ENCODE data around the gene ZCCHC17. TPM values are rescaled to one million over a fixed set of nuclear protein-coding genes. Genes with fewer than 3 reads are reported as not detected.
A peak's percentile ranks its signal among the peaks of the same experiment; 100 is the strongest.

Gene ZCCHC17
- total and polyA plus RNA-seq, 2 donors (not counting 3 experiments of a cell fraction or from before 2014, with no cell fraction given) = 32.0 to 41.4 TPM

DNA sequence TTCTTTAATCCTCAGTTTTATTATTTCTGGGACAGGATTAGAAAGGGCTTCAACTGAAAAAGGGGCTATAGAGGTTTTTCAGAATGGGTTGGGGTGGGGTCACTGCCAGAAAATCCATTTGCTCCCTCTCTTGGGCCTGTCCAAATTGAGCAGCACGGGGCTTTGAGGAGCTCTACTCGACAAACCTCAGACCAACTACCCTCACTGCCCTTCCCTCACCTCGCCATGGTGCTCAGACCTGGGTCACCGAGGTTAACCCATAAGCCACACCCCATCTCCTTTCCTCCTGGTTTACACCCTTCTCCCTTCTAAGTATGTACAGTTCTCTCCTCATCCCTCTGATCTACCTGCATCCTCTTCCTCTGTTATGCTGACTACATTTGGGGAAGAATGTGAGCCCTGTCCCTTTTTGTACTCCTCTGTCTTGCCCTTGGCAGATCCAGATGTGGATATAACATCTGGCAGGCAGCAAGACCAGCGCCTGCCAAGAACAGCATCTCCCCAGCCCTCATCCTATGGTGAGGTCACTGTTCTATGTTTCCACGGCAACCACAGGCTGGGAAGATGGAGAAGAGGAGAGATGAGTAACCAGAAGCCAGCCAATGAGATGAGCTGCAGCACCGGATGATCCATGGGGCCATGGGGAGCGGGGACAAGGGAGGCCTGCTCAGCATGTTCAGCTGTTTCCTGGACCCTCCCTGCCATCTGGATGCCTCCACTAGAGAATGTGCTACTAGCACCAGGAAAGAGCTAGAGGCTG lies 79.7 kb downstream of the ZCCHC17 start:
- Histone ChIP-seq H3K4me2 (ENCODE audit: insufficient read depth, low read length) (no peak overlapping the region), H3K27ac (ENCODE audit: insufficient read depth, low read depth, low read length) (no peak overlapping the region), H3K79me2 (ENCODE audit: control insufficient read depth, insufficient read depth, low read length) (no peaks in the 10 kb centered on the region), H4K20me1 (replicated peaks; ENCODE audit: control insufficient read depth, extremely low read depth, insufficient read depth, low read length) (no peaks in the 10 kb centered on the region), H3K4me1 (ENCODE audit: control insufficient read depth, extremely low read depth, insufficient read depth, low read length) (peaks cover 6% of the 10 kb centered on the region), H3K4me3 (replicated peaks in 1 of 3; ENCODE audit: insufficient read depth in 1 of 3, low read depth in 1 of 3, low read length in 3 of 3) (no peak overlapping the region), H3K9me3 (replicated peaks; ENCODE audit: control insufficient read depth, insufficient read depth, low read length) (no peaks in the 10 kb centered on the region), H3K9me1 (replicated peaks; ENCODE audit: control insufficient read depth, extremely low read depth, insufficient read depth, low read length) (no peaks in the 10 kb centered on the region), H3K36me3 (ENCODE audit: control insufficient read depth in 2 of 2, extremely low read depth in 1 of 2, insufficient read depth in 2 of 2, low read length in 2 of 2) (no peaks in the 10 kb centered on the region), H2AFZ (ENCODE audit: low read depth, low read length) (no peak overlapping the region), H3K27me3 (ENCODE audit: control insufficient read depth in 2 of 2, insufficient read depth in 2 of 2, low read length in 2 of 2) (no peaks in the 10 kb centered on the region), H3K9ac (replicated peaks; ENCODE audit: extremely low read depth, insufficient read depth, low read length) (no peak overlapping the region)
- FAIRE-seq (peak; percentile 94), DNase-seq (ENCODE audit: low read depth, low spot score) (peak; percentile 51)
- dilution Hi-C loops (cut with MboI; ENCODE audit: extremely low pct_ligation_motif_present, low sequenced_read_pairs) = no loop called here
- intact Hi-C loops (cut with micrococcal nuclease) = no loop called here
- ChIA-PET CTCF (interaction anchor here (0.5 to 1.4 kb wide), 2 partner anchors 18 to 541 kb away, joined by 3 to 7 read pairs; no protein-coding TSS in a partner anchor), POLR2A (no interaction called here)
- BruUV-seq (replicated peaks) = no TSS peak
- TF ChIP-seq POLR2A (IDR thresholded peaks at IDR 0.05; ENCODE audit: low read depth, low read length) = no peak
- no peak for TF ChIP-seq EZH2 (IDR thresholded peaks at IDR 0.05; ENCODE audit: borderline replicate concordance, low read depth, low read length, severe bottlenecking)
- TF ChIP-seq, protein P1, sequence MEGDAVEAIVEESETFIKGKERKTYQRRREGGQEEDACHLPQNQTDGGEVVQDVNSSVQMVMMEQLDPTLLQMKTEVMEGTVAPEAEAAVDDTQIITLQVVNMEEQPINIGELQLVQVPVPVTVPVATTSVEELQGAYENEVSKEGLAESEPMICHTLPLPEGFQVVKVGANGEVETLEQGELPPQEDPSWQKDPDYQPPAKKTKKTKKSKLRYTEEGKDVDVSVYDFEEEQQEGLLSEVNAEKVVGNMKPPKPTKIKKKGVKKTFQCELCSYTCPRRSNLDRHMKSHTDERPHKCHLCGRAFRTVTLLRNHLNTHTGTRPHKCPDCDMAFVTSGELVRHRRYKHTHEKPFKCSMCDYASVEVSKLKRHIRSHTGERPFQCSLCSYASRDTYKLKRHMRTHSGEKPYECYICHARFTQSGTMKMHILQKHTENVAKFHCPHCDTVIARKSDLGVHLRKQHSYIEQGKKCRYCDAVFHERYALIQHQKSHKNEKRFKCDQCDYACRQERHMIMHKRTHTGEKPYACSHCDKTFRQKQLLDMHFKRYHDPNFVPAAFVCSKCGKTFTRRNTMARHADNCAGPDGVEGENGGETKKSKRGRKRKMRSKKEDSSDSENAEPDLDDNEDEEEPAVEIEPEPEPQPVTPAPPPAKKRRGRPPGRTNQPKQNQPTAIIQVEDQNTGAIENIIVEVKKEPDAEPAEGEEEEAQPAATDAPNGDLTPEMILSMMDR (IDR thresholded peaks at IDR 0.05; ENCODE audit: extremely low read depth in 1 of 2, insufficient read depth in 1 of 2, low read depth in 1 of 2, low read length in 2 of 2) = no peak
- TF ChIP-seq MYC (IDR thresholded peaks at IDR 0.05; ENCODE audit: low read depth, low read length) = no peak
- peak; percentile 40 for TF ChIP-seq POLR2AphosphoS5 (IDR thresholded peaks at IDR 0.05; ENCODE audit: insufficient read depth, low read depth, low read length)
- TF ChIP-seq FOS (IDR thresholded peaks at IDR 0.05; ENCODE audit: borderline replicate concordance, insufficient read depth, low read length) = no peak
- TF ChIP-seq GATA2 (IDR thresholded peaks at IDR 0.05; ENCODE audit: insufficient read depth, insufficient read length, low read depth, low read length) = no peak
- TF ChIP-seq, protein P2, sequence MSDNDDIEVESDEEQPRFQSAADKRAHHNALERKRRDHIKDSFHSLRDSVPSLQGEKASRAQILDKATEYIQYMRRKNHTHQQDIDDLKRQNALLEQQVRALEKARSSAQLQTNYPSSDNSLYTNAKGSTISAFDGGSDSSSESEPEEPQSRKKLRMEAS (IDR thresholded peaks at IDR 0.05; ENCODE audit: insufficient read depth, insufficient read length) = no peak
- peak; percentile 56 for TF ChIP-seq JUN (IDR thresholded peaks at IDR 0.05; ENCODE audit: borderline replicate concordance, insufficient read depth, insufficient read length, low read depth)

Data from endothelial cell of umbilical vein (primary cell).